A673 (cell line): ENCODE data around the gene TCF7L2. TPM values are rescaled to one million over a fixed set of nuclear protein-coding genes. Genes with fewer than 3 reads are reported as not detected.

Experiments used
- BruUV-seq: library from RNA; stranded (reverse); fragments of 400-500 nt; replicated peaks from 2 replicates; lab custom pipeline; 2021; lab: Mats Ljungman, UMichigan
- CTCF ChIA-PET: fragments of 300-600 bp; sonication (Branson Sonifier 250); formaldehyde crosslinking; loops from one replicate; lab custom pipeline; 2022; ENCODE audit warnings: antibody characterized with exemption; lab: Charles Lee
- POLR2A ChIA-PET: fragments of 300-600 bp; sonication (Branson Sonifier 250); formaldehyde crosslinking; loops from one replicate; lab custom pipeline; 2022; ENCODE audit warnings: antibody characterized with exemption; ENCODE audit not compliant: low non-redundant PET; lab: Charles Lee
- DNase-seq: peaks from one replicate; pipeline ENCODE4 v3.0.0-alpha.2; 2015; ENCODE audit warnings: low spot score
- H3K27ac ChIP-seq: fragments of 200-600 bp; sonication (generic); 2 replicates; pipeline ENCODE4 v1.5.1; 2016; ENCODE audit warnings: mixed run types, low read depth, mild to moderate bottlenecking, mixed read lengths, antibody characterized with exemption, low read length; ENCODE audit not compliant: poor library complexity, severe bottlenecking
- H3K27me3 ChIP-seq: fragments of 200-600 bp; sonication (generic); replicated peaks from 2 replicates; pipeline ENCODE4 v1.6.1; 2017; ENCODE audit warnings: mixed run types, low read depth, mild to moderate bottlenecking, mixed read lengths, antibody characterized with exemption, low read length; ENCODE audit not compliant: insufficient read depth, poor library complexity
- H3K36me3 ChIP-seq: fragments of 200-600 bp; sonication (generic); 2 replicates; pipeline ENCODE4 v1.6.1; 2016; ENCODE audit warnings: mixed run types, mild to moderate bottlenecking, mixed read lengths, antibody characterized with exemption, low read length; ENCODE audit not compliant: insufficient read depth, poor library complexity, severe bottlenecking
- H3K4me1 ChIP-seq: fragments of 200-600 bp; sonication (generic); 2 replicates; pipeline ENCODE4 v1.6.1; 2017; ENCODE audit warnings: mixed run types, mild to moderate bottlenecking, mixed read lengths, antibody characterized with exemption, low read length; ENCODE audit not compliant: insufficient read depth, poor library complexity, severe bottlenecking
- H3K4me3 ChIP-seq: fragments of 200-600 bp; sonication (generic); 2 replicates; pipeline ENCODE4 v1.5.1; 2016; ENCODE audit warnings: low read depth, mixed run types, mild to moderate bottlenecking, mixed read lengths, low read length; ENCODE audit not compliant: poor library complexity, severe bottlenecking
- H3K9me3 ChIP-seq: fragments of 200-600 bp; sonication (generic); 2 replicates; pipeline ENCODE4 v1.6.1; 2016; ENCODE audit warnings: mixed run types, low read depth, mild to moderate bottlenecking, mixed read lengths, antibody characterized with exemption, low read length; ENCODE audit not compliant: poor library complexity, severe bottlenecking
- CTCF ChIP-seq: fragments of 300-800, 200-600 bp; sonication (generic); conservative IDR thresholded peaks from 2 replicates; pipeline ENCODE4 v1.5.1; 2017; ENCODE audit warnings: low read depth, mild to moderate bottlenecking, antibody characterized with exemption, low read length, moderate library complexity, mixed read lengths
- EZH2 ChIP-seq: fragments of 200-600 bp; sonication (generic); IDR thresholded peaks from 2 replicates; pipeline ENCODE4 v1.6.1; 2017; ENCODE audit warnings: borderline replicate concordance, low read depth, mild to moderate bottlenecking, mixed read lengths, antibody characterized with exemption, low read length; ENCODE audit not compliant: poor library complexity, severe bottlenecking
- intact Hi-C: fragments of 100-400 bp; cut with micrococcal nuclease; formaldehyde crosslinking; loops from one replicate; pipeline ENCODE4 v1.10.0; 2022; ENCODE audit not compliant: unreplicated experiment
- total RNA-seq: library from RNA; stranded (reverse); gene quantifications from 2 replicates; pipeline ENCODE4 v1.2.3, GENCODE V29; 2021

Gene TCF7L2
- total RNA-seq, 1 experiment from 2014 or later = 16.8 TPM

- TF ChIP-seq EZH2 (no peak), CTCF (no peak)
- DNase-seq = no peak
- no TSS peak for BruUV-seq
- H3K27ac ChIP-seq = no peak overlapping the region
- ChIA-PET CTCF (no interaction called here), POLR2A (no interaction called here)
- H3K27me3 ChIP-seq = no peaks in the 10 kb centered on the region
- H3K36me3 ChIP-seq = no peaks in the 10 kb centered on the region
- H3K4me1 ChIP-seq = peaks cover 19% of the 10 kb centered on the region
- H3K4me3 ChIP-seq = no peak overlapping the region
- intact Hi-C loops = no loop called here
- H3K9me3 ChIP-seq = no peaks in the 10 kb centered on the region
These were observed 192.7 kb downstream of the TCF7L2 start for GRCh38 chr10:113142601-113143362.

GRCh38 chr10:113144576-113144975 lies 194.5 kb downstream of the TCF7L2 start:
- Histone ChIP-seq H3K36me3 (no peaks in the 10 kb centered on the region), H3K9me3 (no peaks in the 10 kb centered on the region), H3K4me3 (no peak overlapping the region), H3K4me1 (peaks cover 12% of the 10 kb centered on the region), H3K27ac (no peak overlapping the region), H3K27me3 (no peaks in the 10 kb centered on the region)
- no peak for DNase-seq
- TF ChIP-seq CTCF = no peak
- no TSS peak for BruUV-seq
- intact Hi-C loops = no loop called here
- POLR2A ChIA-PET = no interaction called here
- CTCF ChIA-PET = no interaction called here

- no peak for TF ChIP-seq CTCF
- TF ChIP-seq EZH2 = no peak
- intact Hi-C loops = no loop called here
- H3K4me1 ChIP-seq = no peaks in the 10 kb centered on the region
- no peaks in the 10 kb centered on the region for H3K9me3 ChIP-seq
- POLR2A ChIA-PET = no interaction called here
- DNase-seq = no peak
- no peaks in the 10 kb centered on the region for H3K27me3 ChIP-seq
- H3K36me3 ChIP-seq = peaks cover 11% of the 10 kb centered on the region
- CTCF ChIA-PET = no interaction called here
- no peak overlapping the region for H3K4me3 ChIP-seq
- no TSS peak for BruUV-seq
- H3K27ac ChIP-seq = no peak overlapping the region
These were observed 198.2 kb downstream of the TCF7L2 start for GRCh38 chr10:113148071-113148825.
